Erythroblast (primary cell): ENCODE data around the gene TMA7.

ENCODE experiments used
- GATA1 ChIP-seq: IDR thresholded peaks from 2 replicates; pipeline ENCODE4 v1.6.1; 2011; ENCODE audit warnings: low read depth, mild to moderate bottlenecking, control low read depth, low read length, moderate library complexity
- POLR2A ChIP-seq: IDR thresholded peaks from 2 replicates; pipeline ENCODE4 v1.6.1; 2011; ENCODE audit warnings: mild to moderate bottlenecking, low read length

DNA sequence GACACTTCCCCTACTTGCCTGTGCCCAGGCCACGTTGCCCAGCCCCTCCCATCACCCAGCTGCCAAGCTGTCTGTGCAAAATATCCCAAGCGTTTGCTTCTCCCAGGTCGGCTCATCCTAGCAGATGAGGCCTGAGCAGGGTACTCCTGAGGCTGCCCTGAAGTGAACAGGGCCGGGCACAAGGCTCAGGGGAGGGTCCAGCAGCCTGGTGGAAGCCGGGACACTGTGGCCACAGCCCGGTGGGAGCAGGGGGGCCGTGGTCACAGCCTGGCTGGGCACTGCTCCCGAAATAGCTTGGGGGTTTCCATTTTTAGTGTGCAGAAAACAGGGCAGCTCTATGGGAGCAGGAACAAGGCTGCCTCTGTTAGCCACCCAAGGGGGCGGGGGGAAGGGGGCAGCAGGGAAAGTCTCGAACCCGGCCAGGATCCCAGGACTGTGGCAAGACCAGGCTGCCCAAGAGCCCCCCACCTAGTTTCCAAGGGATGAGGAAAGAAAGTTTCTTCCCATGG, 13.6 kb upstream of the TMA7 start:
- TF ChIP-seq POLR2A (no peak), GATA1 (no peak)
